IMR-90 (cell line): Measurements from ENCODE around the gene QSOX2. TPM values are rescaled to one million over a fixed set of nuclear protein-coding genes. Genes with fewer than 3 reads are reported as not detected.

Experiments used
- ATAC-seq: fragments of 200-7000 bp; cut with Tn5 transposase; 2 replicates; pipeline ENCODE4 v1.9.1; 2020; ENCODE audit warnings: low read depth, mild to moderate bottlenecking, moderate library complexity
- BruUV-seq: library from RNA; stranded (reverse); fragments of 400-500 nt; replicated peaks from 2 replicates; lab custom pipeline; 2021; lab: Mats Ljungman, UMichigan
- CTCF ChIA-PET: fragments of 300-600 bp; formaldehyde crosslinking; extraction: SDS; loops from one replicate; lab custom pipeline; 2021; ENCODE audit warnings: antibody characterized with exemption; lab: Yijun Ruan, JAX
- POLR2A ChIA-PET: fragments of 300-600 bp; sonication (Branson Sonifier 250); formaldehyde crosslinking; loops from one replicate; lab custom pipeline; 2022; ENCODE audit warnings: antibody characterized with exemption; ENCODE audit not compliant: unreplicated experiment; lab: Charles Lee
- DNase-seq: peaks from one replicate; pipeline ENCODE4 v3.0.0; 2013
- H2AFZ ChIP-seq: replicated peaks from 2 replicates; pipeline ENCODE3; 2013; ENCODE audit warnings: low read length, mild to moderate bottlenecking; ENCODE audit not compliant: poor library complexity
- H2AK5ac ChIP-seq: 2 replicates; pipeline ENCODE4 v1.6.1; 2013; ENCODE audit warnings: low read depth, low read length, inconsistent platforms
- H2AK9ac ChIP-seq: replicated peaks from 2 replicates; pipeline ENCODE3; 2013; ENCODE audit warnings: mild to moderate bottlenecking, low read depth, low read length, moderate library complexity; ENCODE audit not compliant: poor library complexity
- H2BK120ac ChIP-seq: 2 replicates; pipeline ENCODE4 v1.6.1; 2013; ENCODE audit warnings: low read depth, low read length, inconsistent platforms
- H2BK15ac ChIP-seq: 3 replicates; pipeline ENCODE4 v1.6.1; 2013; ENCODE audit warnings: low read depth, low read length, inconsistent platforms
- H2BK20ac ChIP-seq: 2 replicates; pipeline ENCODE4 v1.6.1; 2013; ENCODE audit warnings: low read depth, mild to moderate bottlenecking, inconsistent platforms, low read length, moderate library complexity
- H2BK5ac ChIP-seq: 2 replicates; pipeline ENCODE4 v1.6.1; 2013; ENCODE audit warnings: mild to moderate bottlenecking, low read depth, low read length, inconsistent platforms; ENCODE audit not compliant: poor library complexity, severe bottlenecking
- H3K14ac ChIP-seq: replicated peaks from 2 replicates; pipeline ENCODE4 v1.6.1; 2013; ENCODE audit warnings: low read depth, low read length, inconsistent platforms
- H3K18ac ChIP-seq: 2 replicates; pipeline ENCODE4 v1.6.1; 2013; ENCODE audit warnings: low read depth, low read length, control low read depth
- H3K23ac ChIP-seq: 2 replicates; pipeline ENCODE4 v1.6.1; 2013; ENCODE audit warnings: low read depth, low read length, inconsistent platforms
- H3K27ac ChIP-seq: 2 replicates; pipeline ENCODE4 v1.5.1; 2013; ENCODE audit warnings: mild to moderate bottlenecking, control low read depth, low read length; ENCODE audit not compliant: insufficient read depth
- H3K27me3 ChIP-seq: 2 replicates; pipeline ENCODE4 v1.6.1; 2013; ENCODE audit warnings: low read length; ENCODE audit not compliant: control insufficient read depth, insufficient read depth
- H3K36me3 ChIP-seq: 2 replicates; pipeline ENCODE4 v1.6.1; 2013; ENCODE audit warnings: low read length, mixed read lengths; ENCODE audit not compliant: control insufficient read depth, insufficient read depth
- H3K4ac ChIP-seq: 2 replicates; pipeline ENCODE4 v1.6.1; 2013; ENCODE audit warnings: low read depth, low read length, inconsistent platforms
- H3K4me1 ChIP-seq: 2 replicates; pipeline ENCODE4 v1.6.1; 2013; ENCODE audit warnings: low read length, mixed read lengths; ENCODE audit not compliant: control insufficient read depth, insufficient read depth
- H3K4me2 ChIP-seq: 2 replicates; pipeline ENCODE4 v1.6.1; 2013; ENCODE audit warnings: low read depth, mild to moderate bottlenecking, control low read depth, low read length, moderate library complexity
- H3K4me3 ChIP-seq: 2 replicates; pipeline ENCODE4 v1.5.1; 2013; ENCODE audit warnings: low read depth, mild to moderate bottlenecking, control low read depth, low read length, moderate library complexity; ENCODE audit not compliant: insufficient read depth
- H3K56ac ChIP-seq: 2 replicates; pipeline ENCODE4 v1.6.1; 2013; ENCODE audit warnings: low read length, inconsistent platforms; ENCODE audit not compliant: insufficient read depth; ENCODE audit errors: extremely low read depth
- H3K79me1 ChIP-seq, 2 experiments: 2 replicates each; pipeline ENCODE4 v1.6.1; 2013; ENCODE audit warnings: low read length in 2 of 2, inconsistent platforms in 1 of 2, low read depth in 1 of 2
- H3K9ac ChIP-seq: 2 replicates; pipeline ENCODE4 v1.6.1; 2013; ENCODE audit warnings: low read depth, low read length, control low read depth
- H3K9me1 ChIP-seq: 2 replicates; pipeline ENCODE4 v1.6.1; 2013; ENCODE audit warnings: low read length, inconsistent platforms; ENCODE audit not compliant: insufficient read depth
- H3K9me3 ChIP-seq: 2 replicates; pipeline ENCODE4 v1.6.1; 2013; ENCODE audit warnings: low read length; ENCODE audit not compliant: control insufficient read depth, insufficient read depth
- H4K20me1 ChIP-seq: 2 replicates; pipeline ENCODE4 v1.6.1; 2013; ENCODE audit warnings: low read length, inconsistent platforms; ENCODE audit not compliant: insufficient read depth
- H4K5ac ChIP-seq: 2 replicates; pipeline ENCODE4 v1.6.1; 2013; ENCODE audit warnings: mild to moderate bottlenecking, low read depth, low read length, control low read depth
- H4K8ac ChIP-seq, 2 experiments: 2 replicates each; pipeline ENCODE4 v1.6.1; 2013; ENCODE audit warnings: low read depth in 2 of 2, low read length in 2 of 2, control low read depth in 1 of 2, inconsistent platforms in 1 of 2
- H4K91ac ChIP-seq: 2 replicates; pipeline ENCODE4 v1.6.1; 2013; ENCODE audit warnings: low read depth, low read length, inconsistent platforms; ENCODE audit not compliant: insufficient read depth
- BHLHE40 ChIP-seq: fragments of 150-350 bp; IDR thresholded peaks from 2 replicates; pipeline ENCODE4 v1.6.1; 2016; ENCODE audit warnings: mild to moderate bottlenecking, low read depth, low read length
- CEBPB ChIP-seq: IDR thresholded peaks from 2 replicates; pipeline ENCODE4 v1.6.1; 2012; ENCODE audit warnings: low read depth, low read length, improper control_type of control experiment
- CHD1 ChIP-seq: IDR thresholded peaks from 2 replicates; pipeline ENCODE4 v1.6.1; 2012; ENCODE audit warnings: low read depth, low read length, improper control_type of control experiment
- FOS ChIP-seq: fragments of 150-350 bp; IDR thresholded peaks from 2 replicates; pipeline ENCODE4 v1.6.1; 2016; ENCODE audit warnings: low read depth, low read length
- MAZ ChIP-seq: IDR thresholded peaks from 2 replicates; pipeline ENCODE4 v1.6.1; 2012; ENCODE audit warnings: low read depth, mild to moderate bottlenecking, low read length, improper control_type of control experiment, moderate library complexity, borderline replicate concordance
- RAD21 ChIP-seq: IDR thresholded peaks from 2 replicates; pipeline ENCODE4 v1.6.1; 2012; ENCODE audit warnings: low read length, improper control_type of control experiment
- RCOR1 ChIP-seq: IDR thresholded peaks from 2 replicates; pipeline ENCODE4 v1.6.1; 2012; ENCODE audit warnings: mild to moderate bottlenecking, low read length, improper control_type of control experiment; ENCODE audit not compliant: insufficient replicate concordance
- SMC3 ChIP-seq: fragments of 150-350 bp; IDR thresholded peaks from 2 replicates; pipeline ENCODE4 v1.6.1; 2016; ENCODE audit warnings: low read depth, mild to moderate bottlenecking, antibody characterized with exemption, low read length, moderate library complexity
- WGBS, 2 experiments: methylation state at CpG; one replicate each; pipeline versions ENCODE4 v1.1.5 to v1.1.7; 2013; ENCODE audit warnings: missing lambda C conversion rate in 2 of 2; ENCODE audit not compliant: insufficient read length in 1 of 2; ENCODE audit errors: extremely low coverage in 2 of 2; 5-methylcytosine and 5-hydroxymethylcytosine counted together
- dilution Hi-C: fragments of 300-500 bp; cut with HindIII; formaldehyde crosslinking; loops from one replicate; pipeline ENCODE4 v1.14.3; 2018; ENCODE audit warnings: low sequenced_read_pairs; ENCODE audit not compliant: unreplicated experiment
- in situ Hi-C: fragments of 300-500 bp; cut with MboI; formaldehyde crosslinking; loops from 3 replicates; pipeline ENCODE4 v1.14.3; 2019; ENCODE audit warnings: low sequenced_read_pairs, inconsistent platforms, mixed read lengths
- intact Hi-C: fragments of 100-400 bp; cut with micrococcal nuclease; formaldehyde crosslinking; loops from 2 replicates; pipeline ENCODE4 v1.10.0; 2022
- polyA plus RNA-seq, 3 experiments: library from polyadenylated mRNA; depleted of rRNA; stranded (reverse); fragments of >200 nt; gene quantifications; 2 replicates each; pipeline ENCODE4 v1.2.3, GENCODE V29; 2012; ENCODE audit warnings: low replicate concordance in 1 of 3
- total RNA-seq: library from RNA; depleted of rRNA; stranded (reverse); fragments of >200 nt; gene quantifications from 2 replicates; pipeline ENCODE4 v1.2.3, GENCODE V29; 2012

QSOX2 gene
- total and polyA plus RNA-seq, 2 of the 4 experiments (the other 2 are of a cell fraction), result 5.9 to 12.9 TPM

DNA sequence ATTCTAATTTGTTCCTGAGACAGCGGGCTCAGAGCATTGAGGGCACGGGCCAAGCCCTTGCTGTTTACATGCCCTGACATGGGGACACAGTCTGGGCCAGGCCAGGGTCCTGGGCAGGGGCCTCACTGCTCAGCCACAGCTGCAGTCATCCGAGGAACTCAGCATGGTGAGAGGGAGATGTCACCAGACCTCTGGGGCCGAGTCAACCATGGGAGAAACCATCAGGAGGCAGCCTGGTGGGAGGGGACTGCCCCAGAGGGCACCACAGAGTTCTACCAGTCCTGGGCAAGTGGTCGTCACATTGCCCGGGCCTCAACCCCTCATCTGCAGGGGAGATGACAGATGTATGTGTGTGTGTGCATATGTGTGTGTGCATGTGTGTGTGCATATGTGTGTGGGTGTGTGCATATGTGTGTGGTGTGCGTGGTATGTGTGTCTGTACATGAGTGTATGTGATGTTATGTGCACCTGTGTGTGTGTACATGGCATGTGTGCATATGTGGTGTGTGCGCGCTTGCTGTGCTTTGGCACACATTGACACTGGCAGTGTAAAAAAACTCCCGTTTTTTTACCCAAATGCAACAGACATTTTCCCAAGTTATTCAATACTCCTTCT is 84.5 kb downstream of the QSOX2 start:
- H2BK15ac ChIP-seq, result no peak overlapping the region
- no peaks in the 10 kb centered on the region for H3K9me1 ChIP-seq
- no peaks in the 10 kb centered on the region for H3K79me1 ChIP-seq
- H4K91ac ChIP-seq, result no peak overlapping the region
- POLR2A ChIA-PET, result no interaction called here
- TF ChIP-seq RCOR1 (no peak), BHLHE40 (no peak), MAZ (no peak), FOS (no peak), CHD1 (no peak), RAD21 (no peak), CEBPB (no peak), SMC3 (no peak)
- no peak overlapping the region for H3K4me3 ChIP-seq
- H3K23ac ChIP-seq, result no peak overlapping the region
- H2AK5ac ChIP-seq, result no peak overlapping the region
- CTCF ChIA-PET, result no interaction called here
- H3K36me3 ChIP-seq, result no peaks in the 10 kb centered on the region
- H2BK20ac ChIP-seq, result no peak overlapping the region
- no peak overlapping the region for H4K8ac ChIP-seq
- no peak overlapping the region for H4K5ac ChIP-seq
- no peak overlapping the region for H3K9ac ChIP-seq
- H3K4me1 ChIP-seq, result no peaks in the 10 kb centered on the region
- DNase-seq, result no peak
- H4K20me1 ChIP-seq, result no peaks in the 10 kb centered on the region
- H2AK9ac ChIP-seq, result no peak overlapping the region
- H3K4ac ChIP-seq, result no peak overlapping the region
- dilution Hi-C loops, result no loop called here
- in situ Hi-C loops, result loop anchor here (10.0 kb wide), 1 partner anchor 114 kb away; no protein-coding TSS in a partner anchor
- H3K56ac ChIP-seq, result no peak overlapping the region
- H2BK5ac ChIP-seq, result no peak overlapping the region
- no peak overlapping the region for H2BK120ac ChIP-seq
- ATAC-seq, result no peak
- no TSS peak for BruUV-seq
- no peak overlapping the region for H2AFZ ChIP-seq
- no peak overlapping the region for H3K14ac ChIP-seq
- no peaks in the 10 kb centered on the region for H3K9me3 ChIP-seq
- H3K4me2 ChIP-seq, result no peak overlapping the region
- 27% methylated on average over 5 of the region's 10 CpGs; no CpG with 5 or more reads in 1 of the 2 experiments for WGBS, 2 experiments
- peaks cover 59% of the 10 kb centered on the region for H3K27me3 ChIP-seq
- no peak overlapping the region for H3K27ac ChIP-seq
- intact Hi-C loops, result no loop called here
- no peak overlapping the region for H3K18ac ChIP-seq
